Breast epithelium (tissue), 3 donors: ENCODE data around the gene KRTAP10-10.

Experiments
- CTCF ChIP-seq, 3 donors: fragments of 450-650 bp; IDR thresholded peaks; one replicate each; pipeline ENCODE4 v1.5.1; 2016 to 2017; ENCODE audit warnings: antibody characterized with exemption in 3 of 3, mild to moderate bottlenecking in 3 of 3, moderate library complexity in 3 of 3
- POLR2AphosphoS5 ChIP-seq, 3 donors: sonication (generic); formaldehyde crosslinking; IDR thresholded peaks; one replicate each; pipeline ENCODE4 v1.6.1; 2017; ENCODE audit warnings: antibody characterized with exemption in 3 of 3

- TF ChIP-seq CTCF (IDR thresholded peaks at IDR 0.05) (no peak), POLR2AphosphoS5 (IDR thresholded peaks at IDR 0.05) (no peak)
Measured at GRCh38 chr21:44637018-44637850, at the start of gene KRTAP10-10.
